ENCODE data around the gene AHRR.
"Not testable (repeated sequence)": the region's sequence is repeated elsewhere in the genome, so short reads cannot be mapped to it uniquely, and the experiment has no call there.

The AHRR gene

GRCh38 chr5:410911-411517, 89.5 kb downstream of the AHRR start:
- DNase-seq (ENCODE audit: low read depth in 1 of 2, low spot score in 1 of 2) = no peak

DNA sequence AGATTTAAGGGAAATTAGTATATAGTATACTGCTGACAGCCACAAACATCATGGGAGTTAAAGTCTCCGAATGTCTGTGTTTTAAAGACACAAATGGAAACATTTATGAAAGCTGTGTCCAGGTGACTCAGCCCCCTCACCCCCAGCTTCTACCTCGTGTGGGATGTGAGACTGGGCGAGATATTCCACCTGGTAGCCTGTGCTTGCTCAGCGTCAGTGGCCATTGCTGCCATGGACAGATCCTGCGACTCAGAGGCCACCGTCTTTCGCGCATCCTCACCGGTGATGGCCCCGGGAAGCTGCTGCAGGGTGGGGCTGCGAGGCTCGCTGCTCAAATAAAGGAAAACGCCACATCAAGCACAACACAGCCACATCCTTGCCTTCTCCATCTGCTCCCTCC, 90.2 kb downstream of the AHRR start:
- DNase-seq (ENCODE audit: low read depth in 1 of 2, low spot score in 1 of 2) = peak in 1 of 2 donors; percentile 35

GRCh38 chr5:414991-415927, 93.7 kb downstream of the AHRR start:
- DNase-seq (ENCODE audit: low read depth in 1 of 2, low spot score in 1 of 2) = not testable (repeated sequence)

DNA sequence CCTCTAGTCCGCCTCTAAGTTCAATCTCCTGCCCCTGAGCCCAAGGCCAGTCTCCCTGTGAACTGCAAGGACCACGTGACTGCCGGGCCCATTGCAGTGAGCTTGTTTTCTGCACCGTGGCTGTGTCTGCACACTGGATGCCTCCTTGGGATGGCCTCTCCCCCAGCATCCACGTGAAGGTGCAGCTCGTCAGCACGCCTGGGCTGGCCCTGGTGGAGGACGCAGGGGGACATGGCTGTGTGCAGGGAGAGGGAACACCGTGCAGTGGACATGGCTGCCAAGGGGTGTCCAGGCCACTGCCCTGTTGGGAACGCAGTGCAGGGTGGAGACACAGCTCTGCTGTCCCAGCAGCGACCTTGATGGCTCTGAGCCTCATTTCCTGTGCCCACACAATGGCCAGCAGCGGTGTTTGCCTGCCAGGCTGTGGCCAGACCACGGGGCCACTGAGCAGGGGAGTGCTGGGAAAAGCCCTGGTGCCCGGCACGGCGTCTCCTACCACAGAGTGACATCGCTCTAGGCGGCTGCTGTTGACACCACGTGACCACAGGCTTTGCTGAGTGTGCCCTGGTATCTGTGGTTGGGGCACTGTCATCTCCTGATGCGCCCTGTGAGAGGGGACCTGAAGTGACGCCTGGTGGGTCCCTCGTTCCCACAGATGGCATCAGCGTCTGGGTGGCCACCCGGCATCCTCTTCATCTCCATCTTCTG, 94.6 kb downstream of the AHRR start:
- no peak for DNase-seq (ENCODE audit: low read depth in 1 of 2, low spot score in 1 of 2)

- DNase-seq (ENCODE audit: low read depth in 1 of 2, low spot score in 1 of 2) = no peak
Observed at GRCh38 chr5:416636-416960, 95.1 kb downstream of the AHRR start.

DNA sequence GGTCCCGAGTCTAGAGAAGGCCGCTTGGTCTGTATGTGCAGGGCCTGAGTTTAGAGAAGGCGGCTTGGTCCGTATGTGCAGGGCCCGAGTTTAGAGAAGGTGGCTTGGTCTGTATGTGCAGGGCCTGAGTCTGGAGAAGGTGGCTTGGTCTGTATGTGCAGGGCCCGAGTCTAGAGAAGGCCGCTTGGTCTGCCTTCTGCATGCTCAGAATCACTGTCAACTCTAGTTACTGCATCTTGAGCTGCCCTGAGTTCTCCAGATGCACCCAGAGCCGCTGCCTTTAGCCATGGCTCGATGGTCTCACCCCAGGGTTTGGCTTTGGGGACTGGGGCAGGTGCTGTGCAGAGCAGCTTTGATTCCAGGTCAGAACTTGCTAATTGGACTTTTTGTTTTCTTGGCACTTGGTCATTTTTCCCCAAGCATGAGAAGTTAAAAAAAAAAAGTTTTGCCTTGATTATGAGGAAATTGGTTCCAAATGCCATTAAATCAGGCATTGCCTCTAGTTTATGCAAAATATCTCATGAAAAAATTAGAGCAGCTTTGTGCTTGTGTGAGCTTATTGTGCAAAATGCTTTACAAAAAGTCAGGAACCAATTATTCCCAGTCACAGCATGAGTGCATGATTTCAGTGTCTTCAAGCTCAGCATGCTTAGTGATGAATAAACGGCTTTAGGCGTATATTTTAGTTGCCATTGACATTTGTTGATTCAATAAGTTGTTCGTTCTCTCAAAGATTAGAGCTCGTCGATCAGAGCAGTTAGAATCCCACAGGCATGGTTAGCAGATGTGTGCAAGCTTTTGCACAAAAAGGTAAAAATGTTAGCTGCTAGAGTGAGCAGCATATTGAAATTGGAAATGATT, 96.0 kb downstream of the AHRR start:
- DNase-seq (ENCODE audit: low read depth in 1 of 2, low spot score in 1 of 2) = no peak

DNA sequence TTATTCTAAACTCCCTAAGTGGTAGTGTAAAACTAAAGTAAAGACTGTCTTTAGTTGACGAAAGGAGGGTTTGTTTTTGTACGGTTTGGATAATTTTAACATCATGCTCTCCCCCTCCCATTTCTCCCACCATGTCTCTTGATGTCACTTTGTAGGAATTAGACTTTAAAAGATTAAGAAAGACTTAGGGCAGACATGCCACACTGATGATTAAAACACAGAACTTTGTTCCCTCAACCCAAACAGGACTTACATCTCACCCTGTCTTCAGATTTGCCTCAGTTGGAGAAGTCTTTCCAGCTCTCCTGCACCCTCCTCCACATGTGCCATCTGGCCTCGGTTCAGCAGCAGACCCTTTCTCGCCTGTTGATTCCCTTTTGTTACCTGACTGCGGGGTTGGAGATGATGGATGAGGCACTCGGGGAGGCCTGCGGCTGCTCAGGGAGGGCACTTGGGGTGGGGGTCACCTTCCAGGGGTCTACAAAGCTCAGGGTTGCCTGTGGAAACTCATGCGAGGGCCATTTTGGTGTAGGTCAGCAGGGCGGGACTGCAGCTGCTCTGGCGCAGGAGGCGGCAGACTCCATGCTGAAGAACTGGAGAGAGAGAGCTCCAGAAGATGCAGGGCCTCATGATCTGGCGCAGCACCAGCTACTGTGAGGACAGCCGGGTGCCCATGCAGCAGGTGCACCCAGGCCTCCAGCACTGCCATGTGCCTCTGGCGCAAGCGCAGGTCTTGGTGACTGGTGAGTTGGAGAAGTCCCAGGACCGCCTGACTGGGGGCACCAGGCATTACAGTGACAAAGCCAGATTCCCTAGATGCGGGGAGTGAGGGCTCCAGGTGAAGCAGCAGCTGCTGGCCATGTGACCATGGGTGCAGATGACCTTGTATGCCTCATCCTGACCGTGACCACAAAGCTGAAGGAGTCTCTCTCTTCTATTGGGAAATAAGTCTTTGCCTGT, 96.9 kb downstream of the AHRR start:
- DNase-seq (ENCODE audit: low read depth in 1 of 2, low spot score in 1 of 2) = no peak

GRCh38 chr5:419970-420369, 98.5 kb downstream of the AHRR start:
- DNase-seq (ENCODE audit: low read depth in 1 of 2, low spot score in 1 of 2) = no peak

DNA sequence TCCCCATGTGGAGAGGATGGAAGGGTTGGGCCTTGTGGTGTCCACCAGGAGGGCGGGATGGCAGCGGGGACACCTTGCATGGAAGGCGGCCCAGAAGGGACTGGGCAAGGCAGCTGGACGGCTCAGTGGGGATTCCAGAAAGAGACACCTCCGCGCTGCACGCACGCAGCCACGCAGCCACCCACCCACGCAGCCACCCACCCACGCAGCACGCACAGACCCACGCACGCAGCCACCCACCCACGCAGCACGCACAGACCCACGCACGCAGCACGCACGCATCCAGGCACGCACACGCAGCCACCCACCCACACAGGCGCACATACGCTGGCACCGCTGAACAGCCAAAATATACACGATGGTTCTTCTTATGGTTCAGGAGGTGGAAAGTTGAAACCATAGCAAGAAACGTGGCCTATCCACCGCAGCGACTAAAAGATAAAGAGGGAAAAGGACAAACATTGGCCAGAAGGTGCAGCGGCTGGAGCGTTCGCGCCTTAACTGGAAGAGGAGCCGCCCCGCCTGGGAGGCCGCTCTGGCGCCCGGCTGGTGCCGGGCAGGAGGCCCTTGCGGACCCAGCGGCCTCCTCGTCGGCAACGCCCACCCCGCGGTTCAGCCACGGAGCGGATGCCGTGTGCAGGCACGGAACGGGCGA, 99.2 kb downstream of the AHRR start:
- DNase-seq (ENCODE audit: low read depth in 1 of 2, low spot score in 1 of 2) = no peak

- no peak for DNase-seq (ENCODE audit: low read depth in 1 of 2, low spot score in 1 of 2)
Observed at GRCh38 chr5:421287-421880, 99.9 kb downstream of the AHRR start.

DNA sequence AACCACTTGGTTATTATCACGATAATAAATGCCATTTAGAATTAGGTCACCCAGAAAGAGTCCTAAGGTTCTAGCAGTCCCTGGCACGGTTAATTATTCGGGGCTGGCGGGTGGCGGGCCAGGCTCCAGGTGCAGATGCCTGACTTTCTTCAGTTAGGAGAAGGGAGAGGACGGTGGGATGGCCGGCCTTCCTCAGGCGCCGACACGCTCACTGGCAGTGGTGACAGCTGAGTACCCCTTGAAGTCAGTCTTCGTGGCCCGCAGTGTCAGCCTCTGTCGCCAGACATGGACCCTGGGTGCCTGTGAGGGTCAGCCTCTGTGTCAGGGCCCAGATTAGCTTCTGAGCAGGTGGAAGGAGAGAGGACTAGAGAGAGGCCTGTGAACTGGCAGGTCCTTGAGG, 100.4 kb downstream of the AHRR start:
- no peak for DNase-seq (ENCODE audit: low read depth in 1 of 2, low spot score in 1 of 2)

- DNase-seq (ENCODE audit: low read depth in 1 of 2, low spot score in 1 of 2) = no peak
Observed at GRCh38 chr5:422323-423232, 101.1 kb downstream of the AHRR start.

GRCh38 chr5:423233-423565, 101.7 kb downstream of the AHRR start:
- no peak for DNase-seq (ENCODE audit: low read depth in 1 of 2, low spot score in 1 of 2)

DNA sequence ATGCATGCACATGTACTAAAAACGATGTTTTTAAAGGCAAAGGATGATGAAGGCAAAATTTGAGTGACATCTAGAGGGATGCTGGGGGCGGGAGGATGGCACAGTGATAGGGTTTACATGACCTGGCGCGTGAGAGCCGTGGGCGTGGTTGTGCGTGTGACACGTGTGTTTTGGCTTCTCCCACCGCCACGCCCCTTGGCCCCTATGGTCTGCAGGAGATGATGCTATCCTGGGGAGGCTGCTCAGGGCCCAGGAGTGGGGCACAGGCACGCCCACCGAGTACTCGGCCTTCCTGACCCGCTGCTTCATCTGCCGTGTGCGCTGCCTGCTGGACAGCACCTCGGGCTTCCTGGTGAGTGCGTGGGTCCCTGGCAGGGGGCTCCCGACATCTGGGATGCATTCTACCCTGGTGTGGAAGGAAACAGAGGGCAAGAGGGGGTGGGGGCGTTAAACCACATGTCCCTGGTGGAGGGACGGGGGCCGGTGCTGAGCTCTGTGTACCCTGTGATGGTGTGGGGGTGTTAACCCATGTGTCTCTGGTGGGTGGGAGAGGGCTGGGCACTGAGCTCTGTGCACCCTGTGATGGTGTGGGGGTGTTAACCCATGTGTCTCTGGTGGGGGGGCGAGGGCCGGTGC, 102.2 kb downstream of the AHRR start:
- DNase-seq (ENCODE audit: low read depth in 1 of 2, low spot score in 1 of 2) = no peak

DNA sequence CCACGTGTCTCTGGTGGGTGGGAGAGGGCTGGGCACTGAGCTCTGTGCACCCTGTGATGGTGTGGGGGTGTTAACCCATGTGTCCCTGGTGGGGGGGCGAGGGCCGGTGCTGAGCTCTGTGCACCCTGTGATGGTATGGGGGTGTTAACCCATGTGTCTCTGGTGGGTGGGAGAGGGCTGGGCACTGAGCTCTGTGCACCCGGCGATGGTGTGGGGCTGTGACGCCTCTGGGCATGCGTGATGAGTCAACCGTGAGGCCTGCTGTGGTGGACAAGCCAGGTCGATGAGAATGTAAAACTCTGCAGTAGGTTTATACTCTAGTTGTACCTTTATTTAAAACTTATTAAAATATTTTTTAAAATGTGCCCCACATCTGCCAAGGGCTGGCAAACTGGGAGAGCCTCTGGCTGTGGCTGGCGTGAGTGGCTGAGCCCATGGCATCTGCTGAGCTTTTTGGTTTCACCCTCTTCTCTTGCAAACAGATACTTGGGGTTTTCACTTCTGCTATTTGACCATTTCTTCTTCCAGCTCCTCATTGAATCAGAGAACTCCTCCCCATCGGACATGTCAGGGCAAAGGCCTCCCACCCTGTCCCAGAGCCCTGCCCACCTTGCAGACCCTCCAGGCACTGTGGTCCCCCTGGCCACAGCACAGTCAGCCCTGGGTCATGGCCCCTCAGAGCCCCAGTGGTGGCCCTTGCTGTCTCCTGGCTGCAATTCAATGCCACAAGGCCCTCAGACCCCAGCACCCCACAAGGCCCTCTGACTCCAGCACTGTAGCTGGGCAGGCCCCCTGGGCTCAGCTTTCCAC, 103.0 kb downstream of the AHRR start:
- no peak for DNase-seq (ENCODE audit: low read depth in 1 of 2, low spot score in 1 of 2)

DNA sequence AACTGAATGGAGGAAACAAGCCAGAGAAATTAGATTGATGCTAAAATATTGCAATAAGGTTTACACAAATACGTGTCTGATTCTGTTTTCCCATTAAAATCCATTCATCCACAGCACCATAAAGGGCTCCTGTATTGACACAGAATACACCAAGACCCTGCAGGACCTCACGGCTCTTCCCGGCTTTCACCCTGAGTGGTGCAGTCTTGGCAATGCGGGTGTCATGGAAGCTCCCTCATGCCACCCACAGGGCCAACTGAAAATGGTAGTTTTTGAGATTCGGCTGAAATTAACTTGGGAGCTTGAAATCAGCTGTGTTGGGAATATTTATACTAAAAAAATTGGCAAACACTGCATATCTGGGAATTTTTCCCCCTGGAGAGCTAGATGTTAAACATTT, 104.2 kb downstream of the AHRR start:
- DNase-seq (ENCODE audit: low read depth in 1 of 2, low spot score in 1 of 2) = no peak

DNA sequence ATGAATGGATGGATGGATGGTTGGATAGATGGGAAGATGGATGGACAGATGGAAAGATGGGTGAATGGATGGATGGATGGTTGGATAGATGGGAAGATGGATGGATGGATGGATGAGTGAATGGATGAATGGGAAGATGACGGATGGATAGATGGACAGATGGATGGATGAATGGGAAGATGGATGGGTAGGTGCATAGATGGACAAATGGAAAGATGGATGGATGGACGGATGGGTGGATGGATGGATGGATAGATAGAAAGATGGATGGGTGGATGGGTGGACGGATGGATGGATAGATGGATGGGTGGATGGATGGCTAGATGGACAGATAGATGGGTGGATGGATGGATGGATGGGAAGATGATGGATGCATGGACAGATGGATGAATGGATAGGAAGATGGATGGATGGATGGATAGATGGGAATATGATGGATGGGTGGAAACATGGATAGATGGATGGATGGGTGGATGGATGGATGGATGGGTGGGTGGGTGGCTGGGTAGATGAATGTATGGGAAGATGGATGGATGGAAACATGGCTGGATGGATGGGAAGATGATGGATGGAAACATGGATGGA, 105.0 kb downstream of the AHRR start:
- no peak for DNase-seq (ENCODE audit: low read depth in 1 of 2, low spot score in 1 of 2)

Measured in activated CD4-positive, alpha-beta T cell treated with anti-CD3 and anti-CD28 coated beads, Interleukin-2, amount 50 U/mL, for 24 hours (primary cell).